Activated T-helper 9 cell treated with anti-CD3 and anti-CD28 coated beads, Interleukin-2, amount 50 U/mL, for 16 hours (primary cell): ENCODE measurements around the gene DCTD.

ENCODE experiments used
- DNase-seq: peaks from one replicate; pipeline ENCODE4 v3.0.0-alpha.2; 2020; ENCODE audit warnings: low read depth

Gene DCTD

DNA sequence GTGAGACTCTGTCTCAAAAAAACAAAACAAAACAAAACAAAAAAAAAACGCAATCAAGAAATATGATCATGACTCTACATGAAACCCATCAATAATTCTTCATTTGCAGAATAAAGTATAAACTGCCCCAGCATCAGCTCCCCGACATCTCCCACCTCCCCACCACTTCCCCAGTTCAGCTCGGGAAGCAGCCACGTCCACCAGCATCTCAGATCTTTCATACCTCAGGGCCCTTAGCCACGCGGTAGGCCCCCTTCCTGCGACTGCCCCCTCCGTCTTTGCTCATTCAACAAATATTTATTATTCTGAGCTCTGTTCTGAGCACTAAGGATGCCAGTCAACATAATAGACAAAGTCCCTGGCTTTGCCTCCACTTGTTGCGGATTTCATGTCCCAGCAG is 45.6 kb downstream of the DCTD start:
- no peak for DNase-seq

DNA sequence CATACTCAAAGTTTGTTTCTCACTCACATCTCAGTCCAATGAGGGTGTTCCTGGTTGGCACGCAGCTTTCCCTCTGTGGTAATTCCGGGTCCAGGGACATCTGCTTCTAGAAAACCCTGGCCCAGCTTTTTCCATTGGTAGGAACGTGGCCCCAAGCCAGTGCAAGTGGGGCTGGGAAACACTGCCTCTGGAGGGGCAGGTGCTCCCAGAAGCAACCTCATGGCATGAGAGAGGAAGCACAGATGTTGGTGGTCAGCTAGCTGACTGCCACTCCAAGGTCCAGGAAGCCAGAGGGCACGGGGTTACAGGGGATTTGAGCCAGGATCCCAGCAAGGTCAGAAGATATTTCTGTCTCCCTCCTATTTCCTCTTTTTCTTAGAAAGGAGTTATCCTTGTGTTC is 47.5 kb downstream of the DCTD start:
- DNase-seq, result no peak

DNA sequence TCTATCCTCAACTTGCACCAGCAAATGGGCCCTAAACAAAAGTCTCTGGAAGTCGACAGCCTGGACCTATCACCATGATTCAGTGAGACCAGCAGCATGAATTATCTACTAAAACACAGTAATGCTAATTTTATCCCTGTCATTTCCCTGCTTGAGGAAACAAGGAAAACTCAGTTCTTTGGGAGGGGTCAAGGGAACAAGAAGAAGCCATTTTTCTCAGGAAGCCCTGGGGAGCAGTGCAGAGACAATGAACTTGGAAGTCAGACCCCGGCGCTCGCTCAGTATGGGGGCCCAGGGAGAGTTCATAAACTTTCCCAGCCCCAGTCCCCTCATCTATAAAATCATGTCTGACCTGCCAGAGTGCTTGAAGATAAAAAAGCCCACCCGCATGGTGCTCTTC is 50.4 kb downstream of the DCTD start:
- DNase-seq, result no peak

DNA sequence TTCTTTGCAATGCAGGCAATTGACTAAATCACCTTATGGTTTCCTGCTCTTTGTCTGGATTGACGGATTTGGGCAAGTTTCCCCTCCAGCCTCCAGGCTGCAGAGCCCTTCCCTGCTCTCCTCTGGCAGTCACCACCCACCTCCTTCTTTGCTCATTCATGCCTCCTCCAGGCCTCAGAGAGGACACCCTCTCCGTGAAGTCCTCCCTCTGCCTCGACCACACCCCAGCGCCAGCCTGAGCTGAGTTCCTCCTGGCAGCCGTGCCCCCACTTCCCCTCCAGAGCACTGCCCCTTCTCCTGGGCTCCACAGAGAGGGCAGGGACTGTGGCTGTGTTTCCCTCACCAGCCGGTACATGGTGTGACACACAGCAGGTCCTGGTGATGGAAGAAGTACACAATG is 53.7 kb downstream of the DCTD start:
- no peak for DNase-seq

DNA sequence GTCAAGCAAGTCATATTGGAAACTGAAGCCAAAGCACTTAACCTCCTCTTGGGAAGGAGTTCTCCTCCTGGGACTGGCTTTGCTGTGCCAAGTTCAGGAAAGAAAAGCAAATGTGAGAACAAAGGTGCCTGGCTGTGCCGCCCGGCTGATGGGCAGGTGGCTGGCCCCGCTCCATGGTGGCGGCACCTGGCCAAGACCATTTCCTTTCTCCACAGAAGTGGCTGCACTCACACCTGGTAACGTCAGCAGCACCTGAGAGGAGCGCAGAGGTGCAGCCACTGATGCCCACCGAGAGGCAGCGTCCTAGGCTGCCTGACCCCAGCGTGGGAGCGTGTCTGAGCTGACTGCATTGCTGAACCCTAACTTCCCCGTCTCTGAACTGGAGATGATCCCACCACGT is 54.3 kb downstream of the DCTD start:
- DNase-seq, result no peak

DNA sequence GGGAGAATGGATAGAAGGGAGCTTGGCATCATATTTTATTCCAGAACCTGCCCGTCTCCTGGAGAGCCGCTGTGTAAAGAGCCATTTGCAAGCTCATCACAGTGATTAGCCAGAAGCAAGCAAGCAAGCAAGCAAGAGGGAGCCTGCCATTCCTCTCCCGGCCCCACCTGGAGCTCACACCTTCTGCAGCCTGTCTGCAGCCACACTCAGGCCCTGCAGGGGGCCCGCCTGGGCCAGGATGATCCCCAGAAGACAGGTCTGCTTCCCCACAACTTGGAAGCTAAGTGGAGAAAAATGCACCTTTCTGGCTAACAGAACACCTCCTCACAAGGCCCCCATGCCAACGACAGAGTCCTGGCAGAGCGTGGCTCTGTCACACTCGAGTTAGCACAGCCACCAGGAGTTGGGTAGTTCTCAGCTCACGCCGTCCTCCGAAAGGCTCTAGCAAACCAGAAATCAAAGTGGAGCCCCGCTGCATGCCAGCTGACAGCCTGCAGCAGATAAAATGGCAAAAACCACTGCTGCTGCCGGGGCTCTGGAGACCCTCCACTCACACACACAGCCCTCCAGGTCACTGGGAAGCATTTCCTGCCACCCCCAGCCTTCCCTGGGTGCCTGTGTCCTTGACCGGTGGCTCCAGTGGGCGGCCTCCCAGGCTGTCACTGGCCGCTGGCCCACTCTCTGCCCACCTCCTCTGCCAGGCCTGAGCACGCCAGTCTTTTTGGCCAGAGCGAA is 54.9 kb downstream of the DCTD start:
- no peak for DNase-seq

DNA sequence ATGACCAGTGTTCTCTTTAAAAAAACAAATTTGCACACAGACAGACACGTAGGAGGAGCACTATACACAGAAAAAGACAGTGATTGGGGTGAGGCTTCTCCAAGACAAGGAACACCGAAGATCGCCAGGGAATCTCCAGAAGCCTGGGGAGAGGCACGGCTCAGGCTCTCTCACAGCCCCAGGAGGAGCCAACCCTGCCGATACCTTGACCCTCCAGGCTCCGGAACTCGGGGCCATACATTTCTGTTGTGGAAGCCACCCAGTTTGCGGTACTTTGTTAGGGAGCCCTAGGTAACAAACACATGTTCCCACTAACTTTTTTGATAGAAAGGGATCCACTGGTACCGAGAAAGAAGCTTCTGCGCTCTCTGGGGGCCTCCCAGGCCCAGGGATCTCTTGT is 55.8 kb downstream of the DCTD start:
- no peak for DNase-seq

DNA sequence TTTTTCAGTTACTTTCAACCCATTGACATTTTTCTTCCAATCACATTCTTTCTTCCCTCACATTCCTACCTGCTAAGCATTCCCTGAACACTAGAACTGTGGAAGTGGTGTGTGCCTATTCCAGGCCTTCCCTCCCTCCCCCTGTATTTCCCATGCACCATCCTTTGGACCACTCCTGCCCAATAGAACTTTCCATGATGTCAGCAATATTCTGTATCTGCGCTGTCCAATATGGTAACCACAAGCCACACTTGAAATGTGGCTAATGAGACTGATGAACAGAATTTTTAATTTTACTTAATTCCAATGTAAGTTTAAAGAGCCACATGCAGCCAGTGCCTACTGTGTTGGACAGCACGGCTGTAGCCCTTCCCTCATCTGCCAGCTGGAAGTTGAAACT is 57.5 kb downstream of the DCTD start:
- DNase-seq, result no peak

DNA sequence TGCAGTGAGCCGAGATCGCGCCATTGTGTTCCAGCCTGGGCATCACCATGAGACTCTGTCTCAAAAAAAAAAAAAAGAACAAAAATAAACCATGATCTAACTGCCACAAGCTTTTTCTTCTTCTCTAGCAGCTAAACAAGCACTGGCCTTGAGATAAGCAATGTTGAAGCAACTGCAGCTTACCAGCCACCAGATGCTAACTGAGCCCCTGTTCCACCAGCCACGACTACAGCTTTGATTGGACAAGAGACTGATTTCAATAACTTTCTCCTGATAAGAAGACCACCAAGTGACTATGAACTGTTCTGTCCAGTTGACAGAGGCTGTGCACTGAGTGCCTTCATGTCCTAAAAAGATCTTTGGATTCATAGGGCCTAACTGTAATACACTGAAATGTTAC is 58.5 kb downstream of the DCTD start:
- DNase-seq, result no peak

DNA sequence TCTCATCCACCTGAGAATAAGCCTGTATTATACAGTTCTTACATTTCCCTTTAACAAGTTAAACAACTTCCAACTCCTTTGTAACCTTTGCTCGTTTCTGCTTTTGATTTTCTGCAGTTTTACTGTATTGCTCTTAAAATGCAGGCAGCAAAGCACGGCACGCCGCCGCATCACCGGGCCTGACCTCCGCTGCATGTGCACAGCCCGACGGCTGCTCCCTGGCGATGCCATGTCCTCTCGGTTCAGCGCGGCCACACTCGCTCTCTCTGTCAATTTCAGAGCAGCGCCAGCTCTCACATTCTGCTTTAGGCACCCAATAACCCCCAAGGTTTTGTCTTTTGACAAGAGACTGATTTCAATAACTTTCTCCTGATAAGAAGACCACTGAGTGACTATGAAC is 60.3 kb downstream of the DCTD start:
- DNase-seq, result no peak

DNA sequence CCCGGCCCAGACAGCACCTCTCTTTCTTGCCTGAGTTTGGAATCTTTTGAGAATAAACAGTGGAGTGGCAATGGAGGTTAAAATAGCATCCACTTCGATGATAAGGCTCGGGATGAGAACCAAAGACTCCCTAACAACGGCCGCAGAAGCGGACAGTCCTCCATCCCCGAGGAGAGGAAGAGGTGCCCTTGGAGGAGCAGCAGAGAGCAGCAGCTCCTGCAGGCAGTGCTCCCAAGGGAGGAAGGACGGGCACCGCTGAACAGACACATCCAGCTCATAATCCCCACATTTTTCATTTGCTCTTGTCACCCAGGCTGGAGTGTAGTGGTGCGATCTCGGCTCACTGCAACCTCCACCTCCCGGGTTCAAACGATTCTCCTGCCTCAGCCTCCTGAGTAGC is 61.3 kb downstream of the DCTD start:
- DNase-seq, result no peak

DNA sequence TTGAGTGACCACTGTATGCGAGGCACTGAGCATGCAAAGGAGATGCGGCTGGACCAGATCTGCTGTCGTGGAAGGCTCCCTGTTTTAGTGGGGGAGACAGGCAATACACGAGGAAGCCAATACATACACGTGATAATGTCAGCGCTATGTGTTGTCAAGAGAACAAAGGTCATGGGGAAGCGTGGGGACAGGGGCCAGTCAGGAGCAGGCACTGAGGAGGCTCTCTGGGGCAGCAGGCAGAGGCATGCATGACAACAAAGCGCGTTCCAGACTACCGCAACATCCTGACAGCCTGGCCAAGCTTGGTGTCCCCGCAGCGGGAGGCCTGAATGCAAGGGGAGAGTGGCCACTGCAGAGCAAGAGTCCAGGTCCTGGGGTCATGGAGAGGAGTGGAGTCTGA is 61.9 kb downstream of the DCTD start:
- no peak for DNase-seq

DNA sequence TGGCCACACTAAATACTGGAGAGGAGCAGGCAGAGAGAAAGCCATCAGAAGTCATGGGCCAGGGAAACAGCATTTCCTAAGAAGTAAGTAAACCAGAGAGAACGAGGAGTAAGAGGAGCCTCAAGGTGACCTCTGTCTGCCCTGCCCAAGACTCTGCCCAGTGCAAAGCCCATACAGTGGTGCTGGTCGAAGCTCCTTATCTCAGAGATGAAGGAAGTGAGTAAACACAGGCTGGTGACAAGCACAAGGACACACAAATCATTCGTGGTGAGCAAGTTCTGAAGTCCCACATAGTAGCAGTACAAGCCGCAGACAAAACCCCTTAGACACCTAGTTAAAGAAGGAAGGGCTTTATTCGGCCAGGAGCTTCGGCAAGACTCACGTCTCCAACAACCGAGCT is 62.7 kb downstream of the DCTD start:
- DNase-seq, result no peak

DNA sequence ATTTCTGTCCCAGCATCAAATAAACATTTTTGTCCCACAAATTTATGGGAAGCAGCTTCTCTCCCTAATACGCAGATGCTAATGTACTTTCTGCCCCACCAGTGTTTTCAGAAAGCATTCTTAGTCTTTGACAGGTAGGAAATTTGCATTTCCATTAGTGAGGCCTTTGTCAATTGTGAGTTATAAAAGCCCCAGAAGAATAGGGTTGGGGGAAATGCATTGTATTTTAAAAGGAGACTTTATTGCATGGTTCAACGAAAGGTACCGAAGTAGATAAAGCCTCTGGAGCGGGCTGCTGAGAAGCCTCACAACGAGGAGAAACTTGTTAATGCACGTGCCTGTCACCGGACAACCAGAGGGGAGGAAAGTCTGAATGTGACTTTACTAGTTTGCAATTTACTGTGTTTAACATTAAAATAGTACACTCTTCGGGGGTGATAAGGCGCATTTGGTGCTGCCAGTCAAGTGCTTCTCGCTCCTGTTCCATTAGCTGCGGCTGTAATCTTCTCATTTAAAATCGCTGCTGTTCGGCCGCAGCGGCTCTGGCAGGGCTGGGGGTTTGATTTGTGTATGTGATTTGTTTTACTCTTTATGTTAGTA is 63.4 kb downstream of the DCTD start:
- no peak for DNase-seq

DNA sequence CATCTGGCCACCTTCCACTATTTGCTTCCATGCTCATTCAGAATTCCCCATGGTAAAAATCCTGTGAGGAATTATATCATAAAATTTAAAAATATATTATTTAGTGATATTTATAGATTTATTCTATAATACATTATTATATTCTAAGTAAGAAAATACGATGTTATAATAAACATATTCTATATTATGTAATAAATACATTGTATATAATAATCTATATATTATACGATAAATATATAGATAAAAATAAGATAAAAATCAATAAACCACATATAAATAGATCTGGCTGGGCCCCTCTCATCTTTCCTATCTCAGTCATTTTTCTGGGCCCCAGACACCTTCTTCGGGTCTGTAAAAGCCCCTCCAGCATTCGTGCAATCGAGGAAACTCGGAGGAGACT is 68.5 kb downstream of the DCTD start:
- DNase-seq, result no peak

DNA sequence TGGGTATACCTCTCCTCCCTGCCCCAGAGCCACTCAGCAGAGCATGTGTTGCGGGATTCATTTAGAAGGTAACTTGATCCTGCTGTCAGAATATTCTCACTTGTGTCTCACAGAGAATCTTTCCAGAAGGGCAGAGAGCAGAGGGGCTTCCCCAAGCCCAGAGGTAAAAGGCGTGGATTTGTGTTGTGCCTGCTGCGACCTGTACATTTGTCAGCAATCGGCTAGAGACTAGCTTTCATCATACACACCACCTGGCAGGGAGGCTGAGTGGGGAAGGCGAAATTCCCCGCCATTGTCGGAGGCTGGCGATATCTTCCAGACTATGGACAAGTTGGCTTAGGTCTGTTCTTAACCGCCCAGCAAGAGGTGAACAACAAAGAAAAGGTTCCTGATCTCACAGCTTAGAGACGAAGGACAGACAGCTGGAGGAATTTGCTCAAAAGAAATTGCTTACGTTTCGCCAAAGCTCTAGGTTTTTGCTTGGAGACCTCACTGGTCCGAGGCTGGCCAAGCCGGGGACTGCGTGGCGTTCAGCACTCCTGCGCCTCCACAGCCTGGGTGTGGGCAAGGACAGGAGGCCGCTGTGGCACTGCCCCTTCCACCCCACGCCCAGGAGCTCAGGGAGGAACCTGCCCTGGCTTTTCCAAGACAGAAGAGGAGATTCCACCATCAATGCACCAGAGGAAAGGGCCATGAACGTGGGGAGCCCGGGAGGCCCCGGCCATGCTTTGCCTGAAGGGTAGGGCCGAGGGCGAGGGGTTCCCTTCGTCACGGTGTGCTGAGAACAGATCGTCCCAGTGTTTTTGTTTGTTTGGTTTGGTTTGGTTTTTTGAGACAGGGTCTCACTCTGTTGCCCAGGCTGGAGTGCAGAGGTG is 69.4 kb downstream of the DCTD start:
- no peak for DNase-seq

DNA sequence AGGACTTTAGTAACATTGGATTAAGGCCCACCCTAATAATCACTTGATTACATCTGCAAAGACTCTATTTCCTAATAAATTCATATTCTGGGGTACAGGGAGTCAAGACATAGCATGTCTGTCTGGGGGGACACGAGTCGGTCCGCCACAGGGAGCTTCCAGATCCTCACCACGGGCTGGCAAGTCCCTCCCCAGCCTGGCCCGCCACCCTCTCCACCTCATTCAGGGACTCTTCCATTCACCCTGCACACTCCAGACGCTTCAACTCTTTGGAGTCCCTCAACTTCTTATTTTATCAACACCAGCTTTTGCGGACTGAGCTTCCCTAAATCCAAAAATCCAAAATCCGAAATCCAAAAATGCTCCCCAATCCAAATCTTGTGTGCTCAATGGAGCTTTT is 71.2 kb downstream of the DCTD start:
- DNase-seq, result no peak

DNA sequence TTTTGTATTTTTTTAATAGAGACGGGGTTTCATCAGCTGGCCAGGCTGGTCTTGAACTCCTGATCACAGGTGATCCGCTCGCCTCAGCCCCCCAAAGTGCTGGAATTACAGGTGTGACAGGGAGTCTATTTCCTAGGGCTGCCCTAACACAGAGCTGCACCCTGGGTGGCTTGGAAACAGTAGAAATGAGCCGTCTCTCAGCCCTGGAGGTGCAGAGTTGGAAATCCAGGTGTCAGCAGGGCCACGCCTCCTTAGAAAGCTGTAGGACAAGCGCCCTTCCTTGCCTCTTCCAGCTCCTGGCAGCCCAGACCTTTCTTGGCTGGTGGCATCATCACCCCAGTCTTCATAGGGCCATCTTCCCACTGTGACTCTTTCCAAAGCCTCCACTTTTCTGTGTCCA is 71.6 kb downstream of the DCTD start:
- no peak for DNase-seq

DNA sequence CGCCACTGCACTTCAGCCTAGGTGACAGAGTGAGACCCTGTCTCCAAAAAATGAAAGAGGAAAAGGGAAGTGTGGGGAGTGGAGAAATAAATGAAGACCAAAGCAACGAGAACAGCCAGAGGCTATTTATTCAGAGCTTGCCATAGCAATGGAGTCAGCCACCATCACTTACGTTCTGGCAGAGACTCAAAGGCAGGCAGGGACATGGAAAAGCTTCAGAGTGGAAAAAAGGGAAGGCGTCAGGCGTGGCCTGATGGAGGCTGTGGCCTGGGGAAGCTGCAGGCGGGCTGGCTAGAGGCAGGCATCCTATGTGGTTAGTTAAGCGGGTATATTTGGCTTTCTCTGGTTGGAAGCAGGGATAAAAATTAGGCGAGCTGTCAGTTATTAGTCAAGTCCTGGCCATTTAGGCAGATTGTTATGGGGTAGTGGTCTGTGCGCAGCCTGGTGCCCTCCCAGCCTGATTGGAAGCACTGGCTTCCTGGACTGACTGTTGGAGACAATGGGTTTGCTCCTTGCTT is 73.3 kb downstream of the DCTD start:
- no peak for DNase-seq

DNA sequence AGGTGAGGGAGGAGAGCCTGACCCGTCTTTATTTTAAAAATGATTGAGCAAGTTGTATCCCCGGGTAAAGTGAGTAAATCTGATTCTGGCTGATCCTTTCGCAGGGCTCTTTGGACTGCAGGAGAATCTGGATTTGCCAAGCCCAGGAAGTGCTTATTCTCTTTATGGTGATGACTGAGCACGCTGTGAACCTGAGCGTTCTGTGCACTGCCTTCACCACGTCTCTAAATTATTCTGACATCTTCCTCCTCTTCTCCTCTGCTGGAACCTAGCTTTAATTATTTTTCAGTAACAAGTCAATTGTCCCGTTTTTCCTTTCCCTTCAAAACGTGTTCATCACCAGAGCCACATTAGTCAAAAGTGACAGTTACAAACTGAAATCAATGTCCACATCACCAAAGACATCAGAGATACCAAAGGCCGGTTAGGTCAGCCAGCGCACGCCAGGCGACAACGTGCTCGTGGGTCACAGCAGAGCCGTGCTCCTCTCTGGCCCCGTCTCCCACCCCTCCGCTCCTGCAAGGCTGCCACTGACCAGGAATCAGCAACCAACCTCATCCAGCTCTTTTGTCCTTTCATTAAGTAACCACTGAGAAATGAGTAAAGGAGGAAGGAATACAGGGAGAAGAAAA is 74.3 kb downstream of the DCTD start:
- no peak for DNase-seq

DNA sequence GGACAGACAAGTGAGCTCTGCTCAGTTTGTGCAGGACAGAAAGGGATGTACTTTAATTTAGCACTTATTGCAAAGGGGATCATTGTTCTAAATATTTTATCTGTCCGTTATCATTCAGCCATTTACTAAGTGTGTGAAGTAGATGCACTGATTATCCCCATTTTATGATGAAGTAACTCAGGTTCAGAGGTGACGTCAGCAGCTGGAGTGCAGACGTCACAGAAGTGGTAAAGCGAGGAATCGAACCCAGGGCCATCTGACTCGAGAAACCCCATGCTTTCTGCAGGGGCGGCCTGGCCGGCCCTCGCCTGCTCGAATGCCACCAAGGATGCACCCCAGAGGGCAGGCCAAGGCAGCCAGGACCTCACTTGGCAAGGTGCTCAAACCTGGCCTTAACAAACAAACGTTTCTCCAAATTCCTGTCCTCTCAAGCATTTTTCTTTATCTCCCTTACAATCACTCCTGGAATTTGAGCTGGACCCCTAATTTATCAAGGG is 75.0 kb downstream of the DCTD start:
- no peak for DNase-seq

DNA sequence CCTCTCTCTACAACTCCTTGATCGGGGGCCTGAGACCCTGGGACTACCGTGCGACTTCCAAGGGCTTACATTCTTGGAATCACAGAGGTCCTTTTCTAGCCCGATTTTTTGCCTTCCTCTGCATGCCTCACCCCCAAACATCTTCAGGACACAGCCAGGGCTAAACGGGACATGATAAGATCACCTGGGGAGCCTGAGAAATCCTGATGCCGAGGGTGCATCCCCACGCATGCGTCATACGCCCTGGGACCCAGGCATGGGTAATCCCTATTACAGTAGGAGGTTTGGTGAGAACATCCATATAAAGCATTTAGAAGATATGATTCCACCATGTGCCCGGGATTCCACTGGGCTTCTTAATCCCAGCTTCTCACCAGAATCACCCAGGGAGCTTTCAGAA is 77.1 kb downstream of the DCTD start:
- no peak for DNase-seq
